Parathyroid adenoma (tissue), 2 donors: ENCODE data around the gene M1AP.

ENCODE experiments used
- H2AFZ ChIP-seq: fragments of 300-600 bp; sonication (generic); one replicate; pipeline ENCODE4 v1.7.0; 2017; ENCODE audit warnings: antibody characterized with exemption, mild to moderate bottlenecking
- H3K27ac ChIP-seq: fragments of 300-600 bp; sonication (generic); one replicate; pipeline ENCODE4 v1.7.0; 2017
- H3K27me3 ChIP-seq: fragments of 300-600 bp; sonication (generic); one replicate; pipeline ENCODE4 v1.7.0; 2017; ENCODE audit warnings: low read length; ENCODE audit not compliant: control insufficient read depth, insufficient read depth
- H3K36me3 ChIP-seq: fragments of 300-600 bp; sonication (generic); one replicate; pipeline ENCODE4 v1.7.0; 2017; ENCODE audit warnings: low read length; ENCODE audit not compliant: control insufficient read depth, insufficient read depth
- H3K4me1 ChIP-seq: fragments of 300-600 bp; sonication (generic); one replicate; pipeline ENCODE4 v1.7.0; 2017; ENCODE audit warnings: control low read depth
- H3K4me2 ChIP-seq: fragments of 300-600 bp; sonication (generic); one replicate; pipeline ENCODE4 v1.7.0; 2017; ENCODE audit warnings: low read length
- H3K4me3 ChIP-seq: fragments of 300-600 bp; sonication (generic); one replicate; pipeline ENCODE4 v1.7.0; 2017; ENCODE audit warnings: low read depth, low read length
- H3K79me2 ChIP-seq: fragments of 300-600 bp; sonication (generic); one replicate; pipeline ENCODE4 v1.7.0; 2017; ENCODE audit warnings: control low read depth
- H3K9ac ChIP-seq: fragments of 300-600 bp; sonication (generic); one replicate; pipeline ENCODE4 v1.7.0; 2017; ENCODE audit warnings: mild to moderate bottlenecking
- H3K9me3 ChIP-seq: fragments of 300-600 bp; sonication (generic); one replicate; pipeline ENCODE4 v1.7.0; 2017; ENCODE audit warnings: low read length; ENCODE audit not compliant: control insufficient read depth
- TF ChIP-seq, protein P1 (sequence below): fragments of 300-600 bp; sonication (generic); IDR thresholded peaks from one replicate; pipeline ENCODE4 v1.7.0; 2017; ENCODE audit warnings: antibody characterized with exemption, mild to moderate bottlenecking
- donor health status: primary hyperparathyroidism.

M1AP gene

DNA sequence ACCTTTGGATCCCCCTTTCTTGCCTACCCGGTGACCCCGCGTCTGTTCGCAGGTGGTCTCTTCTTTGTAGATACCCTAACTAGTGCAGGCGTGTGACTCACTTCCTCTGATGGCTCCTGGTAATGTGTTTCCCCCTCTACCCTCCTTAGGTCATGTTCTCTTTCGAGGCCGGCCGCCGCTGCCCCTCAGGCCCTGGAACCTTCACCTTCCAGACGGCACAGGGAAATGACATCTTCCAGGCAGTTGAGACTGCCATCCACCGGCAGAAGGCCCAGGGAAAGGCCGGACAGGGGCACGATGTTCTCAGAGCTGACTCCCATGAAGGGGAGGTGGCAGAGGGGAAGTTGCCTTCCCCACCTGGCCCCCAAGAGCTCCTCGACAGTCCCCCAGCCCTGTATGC lies 92.0 kb downstream of the M1AP start:
- TF ChIP-seq, protein P1, sequence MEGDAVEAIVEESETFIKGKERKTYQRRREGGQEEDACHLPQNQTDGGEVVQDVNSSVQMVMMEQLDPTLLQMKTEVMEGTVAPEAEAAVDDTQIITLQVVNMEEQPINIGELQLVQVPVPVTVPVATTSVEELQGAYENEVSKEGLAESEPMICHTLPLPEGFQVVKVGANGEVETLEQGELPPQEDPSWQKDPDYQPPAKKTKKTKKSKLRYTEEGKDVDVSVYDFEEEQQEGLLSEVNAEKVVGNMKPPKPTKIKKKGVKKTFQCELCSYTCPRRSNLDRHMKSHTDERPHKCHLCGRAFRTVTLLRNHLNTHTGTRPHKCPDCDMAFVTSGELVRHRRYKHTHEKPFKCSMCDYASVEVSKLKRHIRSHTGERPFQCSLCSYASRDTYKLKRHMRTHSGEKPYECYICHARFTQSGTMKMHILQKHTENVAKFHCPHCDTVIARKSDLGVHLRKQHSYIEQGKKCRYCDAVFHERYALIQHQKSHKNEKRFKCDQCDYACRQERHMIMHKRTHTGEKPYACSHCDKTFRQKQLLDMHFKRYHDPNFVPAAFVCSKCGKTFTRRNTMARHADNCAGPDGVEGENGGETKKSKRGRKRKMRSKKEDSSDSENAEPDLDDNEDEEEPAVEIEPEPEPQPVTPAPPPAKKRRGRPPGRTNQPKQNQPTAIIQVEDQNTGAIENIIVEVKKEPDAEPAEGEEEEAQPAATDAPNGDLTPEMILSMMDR: no peak
- Histone ChIP-seq H2AFZ (no peak overlapping the region), H3K9ac (no peak overlapping the region), H3K36me3 (no peaks in the 10 kb centered on the region), H3K79me2 (no peaks in the 10 kb centered on the region), H3K27me3 (no peaks in the 10 kb centered on the region), H3K27ac (no peak overlapping the region), H3K9me3 (no peaks in the 10 kb centered on the region), H3K4me3 (no peak overlapping the region), H3K4me1 (no peaks in the 10 kb centered on the region), H3K4me2 (no peak overlapping the region)

DNA sequence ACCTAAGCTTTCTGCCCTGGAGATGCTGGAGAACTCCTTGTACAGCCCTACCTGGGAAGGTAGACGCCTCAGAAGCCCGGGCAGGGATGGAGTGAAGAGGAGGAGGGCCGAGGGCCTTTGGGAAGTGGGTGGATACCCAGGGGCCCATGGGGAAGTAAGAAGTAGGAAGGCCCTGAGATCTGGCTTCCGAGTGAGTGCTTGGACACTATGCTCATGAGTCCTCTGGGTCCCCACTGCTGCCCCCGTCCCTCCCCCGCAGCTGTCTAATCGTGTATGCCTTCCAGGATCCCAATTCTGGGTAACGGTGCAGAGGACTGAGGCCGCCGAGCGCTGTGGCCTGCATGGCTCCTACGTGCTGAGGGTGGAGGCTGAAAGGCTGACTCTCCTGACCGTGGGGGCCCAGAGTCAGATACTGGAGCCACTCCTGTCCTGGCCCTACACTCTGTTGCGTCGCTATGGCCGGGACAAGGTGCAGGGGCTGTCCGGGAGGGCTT lies 92.5 kb downstream of the M1AP start:
- no peaks in the 10 kb centered on the region for H3K4me1 ChIP-seq
- TF ChIP-seq, protein P1: no peak
- peak overlapping the region; percentile 64 for H3K4me2 ChIP-seq
- H3K4me3 ChIP-seq: peak overlapping the region; percentile 78
- no peak overlapping the region for H3K9ac ChIP-seq
- no peaks in the 10 kb centered on the region for H3K36me3 ChIP-seq
- peak overlapping the region; percentile 96 for H2AFZ ChIP-seq
- no peaks in the 10 kb centered on the region for H3K27me3 ChIP-seq
- peak overlapping the region; percentile 77 for H3K27ac ChIP-seq
- no peaks in the 10 kb centered on the region for H3K79me2 ChIP-seq
- H3K9me3 ChIP-seq: no peaks in the 10 kb centered on the region

DNA sequence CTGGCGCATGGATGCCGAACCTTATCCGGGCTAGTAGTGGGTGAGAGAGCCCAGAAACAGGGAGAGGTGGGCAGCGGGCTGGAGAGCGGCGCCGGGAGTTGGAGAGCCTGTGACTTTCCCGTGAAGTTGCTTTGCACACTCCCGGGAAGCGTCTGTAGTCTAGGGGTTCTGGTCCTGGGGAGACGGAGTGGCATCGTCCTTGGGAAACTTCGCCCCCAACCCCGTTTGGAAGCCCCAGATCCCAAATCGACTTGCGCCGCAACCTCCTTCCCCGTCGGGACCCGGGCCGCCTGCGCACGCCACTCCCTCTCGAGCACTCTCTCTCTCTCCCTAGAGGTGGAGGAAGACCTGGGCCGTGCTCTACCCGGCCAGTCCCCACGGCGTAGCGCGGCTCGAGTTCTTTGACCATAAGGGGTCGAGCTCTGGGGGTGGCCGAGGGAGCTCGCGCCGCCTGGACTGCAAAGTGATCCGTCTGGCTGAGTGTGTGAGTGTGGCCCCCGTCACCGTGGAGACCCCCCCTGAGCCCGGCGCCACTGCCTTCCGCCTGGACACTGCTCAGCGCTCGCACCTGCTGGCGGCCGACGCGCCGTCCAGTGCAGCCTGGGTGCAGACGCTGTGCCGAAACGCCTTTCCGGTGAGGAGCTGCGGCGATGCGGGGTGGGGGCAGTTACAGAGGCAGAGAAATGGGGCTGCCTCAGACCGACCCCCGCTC lies 93.2 kb downstream of the M1AP start:
- Histone ChIP-seq H3K27ac (peak overlapping the region; percentile 77), H3K4me1 (peaks cover 2% of the 10 kb centered on the region), H3K9ac (no peak overlapping the region), H3K79me2 (no peaks in the 10 kb centered on the region), H3K27me3 (no peaks in the 10 kb centered on the region), H2AFZ (peak overlapping the region; percentile 96), H3K4me2 (peak overlapping the region; percentile 64), H3K4me3 (peak overlapping the region; percentile 78), H3K9me3 (no peaks in the 10 kb centered on the region), H3K36me3 (no peaks in the 10 kb centered on the region)
- TF ChIP-seq, protein P1: no peak

DNA sequence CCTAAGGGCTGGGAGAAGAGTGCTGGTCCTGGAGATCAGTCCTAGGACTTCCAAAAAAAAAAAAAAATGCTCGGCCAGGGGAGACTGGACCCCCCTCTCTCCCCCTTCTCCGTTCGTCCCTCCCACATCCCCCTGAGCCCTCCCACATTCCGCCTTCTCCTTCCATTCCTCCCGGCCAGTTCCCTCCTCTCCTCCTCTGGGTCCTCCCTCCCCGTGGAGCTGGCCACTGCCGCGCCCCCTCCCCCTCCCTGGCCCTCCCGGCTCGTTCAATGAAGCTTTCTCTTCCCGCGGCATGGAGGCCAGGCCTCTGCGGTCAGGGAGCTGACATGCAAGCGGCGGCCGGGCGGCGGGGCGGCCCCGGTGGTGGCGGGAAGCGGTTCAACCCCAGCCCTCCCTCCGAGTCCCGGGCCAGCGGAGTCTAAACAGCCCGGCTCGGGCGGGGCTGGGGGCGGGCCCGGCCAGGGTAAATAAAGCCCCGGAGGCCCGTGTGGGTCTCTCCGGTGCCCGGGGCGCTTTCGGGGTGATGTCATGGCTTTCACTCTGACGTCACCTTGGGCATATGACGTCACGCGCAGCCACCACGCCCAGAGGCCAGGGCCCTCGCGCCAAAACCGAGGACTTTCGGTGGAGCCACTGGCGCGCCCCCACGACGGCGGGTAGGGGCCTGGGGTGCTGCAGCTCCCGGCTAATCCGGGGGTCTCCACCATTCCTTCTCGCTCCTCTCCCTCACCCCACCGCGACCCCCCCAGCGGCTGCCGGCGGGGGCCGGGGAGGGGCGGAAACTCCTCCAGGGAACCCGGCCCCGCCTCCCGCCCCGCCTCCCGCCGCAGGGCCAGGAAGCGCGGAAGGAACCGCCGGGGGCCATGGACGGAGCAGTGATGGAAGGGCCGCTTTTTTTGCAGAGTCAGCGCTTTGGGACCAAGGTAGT lies 94.0 kb downstream of the M1AP start, which contains the start of the genes DOK1 and LOXL3:
TSS of gene DOK1 (plus strand) at position 829 of the 928 bp plus-strand sequence. CDS start at position 864, 35 bp downstream.
TSS of gene LOXL3 (minus strand) at position 51 of the 928 bp plus-strand sequence. CDS start 1,308 bp downstream, outside the sequence.
- Histone ChIP-seq H3K9me3 (no peaks in the 10 kb centered on the region), H3K9ac (no peak within 1 kb of the TSS), H3K4me2 (peak within 1 kb of the TSS; percentile 64), H3K27ac (peak within 1 kb of the TSS; percentile 77), H3K27me3 (no peaks in the 10 kb centered on the region), H3K4me3 (peak within 1 kb of the TSS; percentile 78), H3K36me3 (no peaks in the 10 kb centered on the region), H3K79me2 (no peaks in the 10 kb centered on the region), H2AFZ (peak within 1 kb of the TSS; percentile 96), H3K4me1 (peaks cover 10% of the 10 kb centered on the region)
- TF ChIP-seq, protein P1: no peak
